Activated T-cell treated with anti-CD3 and anti-CD28 coated beads for 4 hours (primary cell): ENCODE data around the gene USP17L22.
"Not testable (repeated sequence)": the region's sequence is repeated elsewhere in the genome, so short reads cannot be mapped to it uniquely, and the experiment has no call there.

Experiments used
- DNase-seq: peaks from one replicate; pipeline ENCODE4 v3.0.0-alpha.2; 2020

USP17L22 gene

GRCh38 chr4:9267319-9267718, at the start of gene USP17L22:
Gene USP17L22, plus strand, starts transcription at chr4:9267619. Its CDS starts 0 bp downstream, at chr4:9267619.
- DNase-seq, result not testable (repeated sequence)

GRCh38 chr4:9219852-9220251, 47.6 kb upstream of the USP17L22 start, which contains the start of gene USP17L12:
Gene USP17L12, plus strand, starts transcription at chr4:9220152. Its CDS starts 0 bp downstream, at chr4:9220152.
- DNase-seq, result not testable (repeated sequence)

- DNase-seq, result not testable (repeated sequence)
Observed at GRCh38 chr4:9224596-9224995, 42.8 kb upstream of the USP17L22 start, which contains the start of gene USP17L13. Gene USP17L13, plus strand, starts transcription at chr4:9224896. Its CDS starts 0 bp downstream, at chr4:9224896.

GRCh38 chr4:9230249-9230648, 37.2 kb upstream of the USP17L22 start:
- DNase-seq, result not testable (repeated sequence)

GRCh38 chr4:9234085-9234484, 33.3 kb upstream of the USP17L22 start, which contains the start of gene USP17L15:
Gene USP17L15, plus strand, starts transcription at chr4:9234385. Its CDS starts 0 bp downstream, at chr4:9234385.
- DNase-seq, result not testable (repeated sequence)

- not testable (repeated sequence) for DNase-seq
Observed at GRCh38 chr4:9238461-9238860, 29.0 kb upstream of the USP17L22 start.

- not testable (repeated sequence) for DNase-seq
Observed at GRCh38 chr4:9243579-9243978, 23.8 kb upstream of the USP17L22 start, which contains the start of gene USP17L17. Gene USP17L17, plus strand, starts transcription at chr4:9243879. Its CDS starts 0 bp downstream, at chr4:9243879.

- DNase-seq, result peak; percentile 0
Observed at GRCh38 chr4:9247953-9248680, 19.3 kb upstream of the USP17L22 start, which contains the start of gene USP17L18. Gene USP17L18, plus strand, starts transcription at chr4:9248630. Its CDS starts 0 bp downstream, at chr4:9248630.

GRCh38 chr4:9253078-9253477, 14.3 kb upstream of the USP17L22 start, which contains the start of gene USP17L19:
Gene USP17L19, plus strand, starts transcription at chr4:9253378. Its CDS starts 0 bp downstream, at chr4:9253378.
- not testable (repeated sequence) for DNase-seq

GRCh38 chr4:9257824-9258223, 9.6 kb upstream of the USP17L22 start, which contains the start of gene USP17L20:
Gene USP17L20, plus strand, starts transcription at chr4:9258124. Its CDS starts 0 bp downstream, at chr4:9258124.
- DNase-seq, result not testable (repeated sequence)

GRCh38 chr4:9262572-9262971, 4.8 kb upstream of the USP17L22 start, which contains the start of gene USP17L21:
Gene USP17L21, plus strand, starts transcription at chr4:9262872. Its CDS starts 0 bp downstream, at chr4:9262872.
- DNase-seq, result not testable (repeated sequence)

- peak; percentile 11 for DNase-seq
Observed at GRCh38 chr4:9271719-9272118, 4.3 kb downstream of the USP17L22 start.
